WTC11 (cell line): ENCODE results near the gene GALNT13. TPM values are rescaled to one million over a fixed set of nuclear protein-coding genes. Genes with fewer than 3 reads are reported as not detected.

ENCODE experiments used
- ATAC-seq: fragments of 200-7000 bp; cut with Tn5 transposase; 2 replicates; pipeline ENCODE4 v1.10.0; 2021; ENCODE audit warnings: mild to moderate bottlenecking, moderate library complexity
- CTCF ChIA-PET: fragments of 300-600 bp; sonication (Branson Sonifier 250); formaldehyde crosslinking; loops from one replicate; lab custom pipeline; 2021; ENCODE audit warnings: antibody characterized with exemption; lab: Charles Lee
- POLR2A ChIA-PET: fragments of 350-600 bp; sonication (Branson Sonifier 250); formaldehyde crosslinking; loops from one replicate; lab custom pipeline; 2021; ENCODE audit warnings: antibody characterized with exemption; lab: Charles Lee
- DNase-seq: peaks from one replicate; pipeline ENCODE4 v3.0.0; 2021; ENCODE audit warnings: low spot score
- H3K27ac Mint-ChIP-seq: 2 replicates; pipeline ENCODE4 v1.8.0; 2021; ENCODE audit warnings: mixed read lengths
- H3K27me3 Mint-ChIP-seq: 2 replicates; pipeline ENCODE4 v1.8.0; 2021; ENCODE audit warnings: low read depth, mild to moderate bottlenecking, moderate library complexity, mixed read lengths
- H3K36me3 Mint-ChIP-seq: 2 replicates; pipeline ENCODE4 v1.8.0; 2021; ENCODE audit warnings: mixed read lengths
- H3K4me1 Mint-ChIP-seq: 2 replicates; pipeline ENCODE4 v1.8.0; 2022; ENCODE audit warnings: mixed read lengths
- H3K4me3 Mint-ChIP-seq: 2 replicates; pipeline ENCODE4 v1.8.0; 2021; ENCODE audit warnings: mild to moderate bottlenecking, moderate library complexity, mixed read lengths
- H3K9me3 Mint-ChIP-seq: 2 replicates; pipeline ENCODE4 v1.8.0; 2021; ENCODE audit warnings: mixed read lengths
- CREB1 ChIP-seq: sonication (generic); formaldehyde crosslinking; IDR thresholded peaks from 2 replicates; pipeline ENCODE4 v1.8.0; 2023; ENCODE audit warnings: mild to moderate bottlenecking, missing genetic modification reagents
- E2F1 ChIP-seq: sonication (generic); formaldehyde crosslinking; IDR thresholded peaks from 2 replicates; pipeline ENCODE4 v1.8.0; 2022; ENCODE audit warnings: mild to moderate bottlenecking, missing genetic modification reagents
- FOXK1 ChIP-seq: sonication (generic); formaldehyde crosslinking; IDR thresholded peaks from 2 replicates; pipeline ENCODE4 v1.8.0; 2022; ENCODE audit warnings: mild to moderate bottlenecking, moderate library complexity, missing genetic modification reagents
- KAT7 ChIP-seq: sonication (generic); formaldehyde crosslinking; IDR thresholded peaks from 2 replicates; pipeline ENCODE4 v1.8.1; 2023; ENCODE audit warnings: missing genetic modification reagents, mild to moderate bottlenecking, borderline replicate concordance
- NFYB ChIP-seq: sonication (generic); formaldehyde crosslinking; conservative IDR thresholded peaks from 2 replicates; pipeline ENCODE4 v1.8.0; 2022; ENCODE audit warnings: low read depth, missing genetic modification reagents
- RELA ChIP-seq: sonication (generic); formaldehyde crosslinking; IDR thresholded peaks from 2 replicates; pipeline ENCODE4 v1.8.1; 2022; ENCODE audit warnings: missing genetic modification reagents, mild to moderate bottlenecking, borderline replicate concordance
- RORB ChIP-seq: fragments of 250-450 bp; sonication (Bioruptor Pico); IDR thresholded peaks from 2 replicates; pipeline ENCODE4 v1.9.0; 2021; ENCODE audit warnings: mild to moderate bottlenecking
- SOX15 ChIP-seq: fragments of 250-450 bp; sonication (Bioruptor Pico); IDR thresholded peaks from 2 replicates; pipeline ENCODE4 v1.9.0; 2021; ENCODE audit warnings: mild to moderate bottlenecking
- TEAD1 ChIP-seq: sonication (generic); formaldehyde crosslinking; IDR thresholded peaks from 2 replicates; pipeline ENCODE4 v1.8.0; 2022; ENCODE audit warnings: mild to moderate bottlenecking, missing genetic modification reagents
- total RNA-seq: library from RNA; stranded (reverse); gene quantifications from 3 replicates; pipeline ENCODE4 v1.2.3, GENCODE V29; 2021
- TF ChIP-seq, protein P1 (sequence below): fragments of 250-450 bp; sonication (Bioruptor Pico); conservative IDR thresholded peaks from 2 replicates; pipeline ENCODE4 v1.9.0; 2021; ENCODE audit warnings: mild to moderate bottlenecking
- TF ChIP-seq, protein P2 (sequence below): sonication (generic); formaldehyde crosslinking; IDR thresholded peaks from 2 replicates; pipeline ENCODE4 v1.8.0; 2023; ENCODE audit warnings: mild to moderate bottlenecking, missing genetic modification reagents
- TF ChIP-seq, protein P3 (sequence below): sonication (generic); formaldehyde crosslinking; IDR thresholded peaks from 2 replicates; pipeline ENCODE4 v1.8.1; 2022; ENCODE audit warnings: missing genetic modification reagents, borderline replicate concordance

GALNT13 gene
- total RNA-seq, 1 experiment from 2014 or later, result 9.9 TPM

DNA sequence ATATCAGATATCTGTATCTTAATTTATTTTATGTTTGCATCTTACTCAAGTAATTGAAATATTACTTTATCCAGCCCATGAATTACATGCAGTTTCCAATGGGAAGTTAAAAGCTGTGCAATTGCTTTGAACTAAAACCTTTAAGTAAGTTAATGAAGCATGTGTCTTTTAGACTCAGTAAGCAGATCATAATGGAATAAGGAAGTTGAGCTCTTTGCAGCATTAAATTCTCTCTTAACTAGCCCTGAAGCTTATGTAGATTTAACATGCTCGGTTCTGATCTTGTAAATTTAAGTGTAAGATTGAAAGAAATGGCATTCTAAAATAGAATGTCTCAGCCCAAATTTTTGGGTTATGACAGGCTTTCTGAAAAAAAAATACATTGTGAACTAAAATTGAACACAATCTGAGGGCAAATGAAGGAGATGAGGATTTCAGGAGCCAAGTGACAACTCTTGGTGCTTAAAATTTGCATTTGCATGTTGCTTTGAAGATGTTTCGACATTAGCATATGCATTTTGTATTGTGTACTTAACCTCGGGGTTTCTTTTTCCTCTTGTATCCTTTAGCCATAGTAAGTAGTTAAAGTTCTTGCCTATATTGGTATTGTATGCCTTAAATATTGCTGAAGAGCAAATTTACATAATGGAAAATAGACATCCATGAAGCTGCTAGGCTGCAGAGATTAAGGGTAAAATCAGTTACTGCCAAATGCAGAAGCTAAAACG, 529.0 kb downstream of the GALNT13 start (continued):
- TF ChIP-seq, protein P1, sequence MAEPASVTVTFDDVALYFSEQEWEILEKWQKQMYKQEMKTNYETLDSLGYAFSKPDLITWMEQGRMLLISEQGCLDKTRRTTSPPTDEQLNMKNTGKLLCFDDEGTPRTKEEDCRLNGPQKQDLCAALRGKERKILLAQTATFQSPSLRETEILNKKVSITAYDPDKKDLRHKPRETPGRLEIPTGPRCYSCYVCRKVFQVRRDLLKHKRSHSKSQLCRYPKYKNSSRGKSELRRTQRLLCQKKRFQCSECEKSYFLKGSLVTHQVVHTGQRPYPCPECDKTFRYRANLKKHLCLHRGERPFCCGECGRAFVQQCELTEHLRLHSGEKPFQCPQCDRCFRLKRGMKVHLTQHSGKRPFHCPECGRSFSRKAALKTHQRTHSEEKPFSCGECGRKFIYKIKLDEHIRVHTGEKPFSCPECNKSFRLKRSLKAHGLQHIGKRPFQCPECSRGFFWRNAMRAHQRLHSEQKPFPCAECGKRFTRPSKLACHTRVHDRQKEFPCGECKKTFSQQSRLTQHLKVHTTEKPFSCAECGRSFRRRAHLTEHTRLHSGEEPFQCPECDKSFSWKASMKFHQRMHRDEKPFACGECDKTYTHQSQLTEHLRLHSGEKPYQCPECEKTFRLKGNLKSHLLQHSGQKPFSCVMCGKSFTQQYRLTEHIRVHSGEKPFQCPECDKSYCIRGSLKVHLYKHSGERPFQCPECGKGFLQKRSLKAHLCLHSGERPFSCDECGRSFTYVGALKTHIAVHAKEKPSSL (CRISPR knock-in tag), result no peak
- TF ChIP-seq RORB (CRISPR knock-in tag), result no peak

- H3K4me1 Mint-ChIP-seq, result peaks cover 22% of the 10 kb centered on the region
- no peaks in the 10 kb centered on the region for H3K27me3 Mint-ChIP-seq
- ATAC-seq (peak; percentile 65), DNase-seq (no peak)
- no peak overlapping the region for H3K4me3 Mint-ChIP-seq
- H3K9me3 Mint-ChIP-seq, result no peaks in the 10 kb centered on the region
- CTCF ChIA-PET, result interaction anchor here (0.6 to 1.0 kb wide), 2 partner anchors 198 to 311 kb away, joined by 3 read pairs; no protein-coding TSS in a partner anchor
- no peak overlapping the region for H3K27ac Mint-ChIP-seq
- POLR2A ChIA-PET, result no interaction called here
- TF ChIP-seq SOX15 (no peak), NFYB (CRISPR knock-in tag) (no peak), TEAD1 (no peak), FOXK1 (CRISPR knock-in tag) (no peak), RELA (no peak), CREB1 (CRISPR knock-in tag) (no peak), KAT7 (no peak)
- TF ChIP-seq, protein P2, sequence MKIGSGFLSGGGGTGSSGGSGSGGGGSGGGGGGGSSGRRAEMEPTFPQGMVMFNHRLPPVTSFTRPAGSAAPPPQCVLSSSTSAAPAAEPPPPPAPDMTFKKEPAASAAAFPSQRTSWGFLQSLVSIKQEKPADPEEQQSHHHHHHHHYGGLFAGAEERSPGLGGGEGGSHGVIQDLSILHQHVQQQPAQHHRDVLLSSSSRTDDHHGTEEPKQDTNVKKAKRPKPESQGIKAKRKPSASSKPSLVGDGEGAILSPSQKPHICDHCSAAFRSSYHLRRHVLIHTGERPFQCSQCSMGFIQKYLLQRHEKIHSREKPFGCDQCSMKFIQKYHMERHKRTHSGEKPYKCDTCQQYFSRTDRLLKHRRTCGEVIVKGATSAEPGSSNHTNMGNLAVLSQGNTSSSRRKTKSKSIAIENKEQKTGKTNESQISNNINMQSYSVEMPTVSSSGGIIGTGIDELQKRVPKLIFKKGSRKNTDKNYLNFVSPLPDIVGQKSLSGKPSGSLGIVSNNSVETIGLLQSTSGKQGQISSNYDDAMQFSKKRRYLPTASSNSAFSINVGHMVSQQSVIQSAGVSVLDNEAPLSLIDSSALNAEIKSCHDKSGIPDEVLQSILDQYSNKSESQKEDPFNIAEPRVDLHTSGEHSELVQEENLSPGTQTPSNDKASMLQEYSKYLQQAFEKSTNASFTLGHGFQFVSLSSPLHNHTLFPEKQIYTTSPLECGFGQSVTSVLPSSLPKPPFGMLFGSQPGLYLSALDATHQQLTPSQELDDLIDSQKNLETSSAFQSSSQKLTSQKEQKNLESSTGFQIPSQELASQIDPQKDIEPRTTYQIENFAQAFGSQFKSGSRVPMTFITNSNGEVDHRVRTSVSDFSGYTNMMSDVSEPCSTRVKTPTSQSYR (CRISPR knock-in tag), result no peak
- TF ChIP-seq, protein P3, sequence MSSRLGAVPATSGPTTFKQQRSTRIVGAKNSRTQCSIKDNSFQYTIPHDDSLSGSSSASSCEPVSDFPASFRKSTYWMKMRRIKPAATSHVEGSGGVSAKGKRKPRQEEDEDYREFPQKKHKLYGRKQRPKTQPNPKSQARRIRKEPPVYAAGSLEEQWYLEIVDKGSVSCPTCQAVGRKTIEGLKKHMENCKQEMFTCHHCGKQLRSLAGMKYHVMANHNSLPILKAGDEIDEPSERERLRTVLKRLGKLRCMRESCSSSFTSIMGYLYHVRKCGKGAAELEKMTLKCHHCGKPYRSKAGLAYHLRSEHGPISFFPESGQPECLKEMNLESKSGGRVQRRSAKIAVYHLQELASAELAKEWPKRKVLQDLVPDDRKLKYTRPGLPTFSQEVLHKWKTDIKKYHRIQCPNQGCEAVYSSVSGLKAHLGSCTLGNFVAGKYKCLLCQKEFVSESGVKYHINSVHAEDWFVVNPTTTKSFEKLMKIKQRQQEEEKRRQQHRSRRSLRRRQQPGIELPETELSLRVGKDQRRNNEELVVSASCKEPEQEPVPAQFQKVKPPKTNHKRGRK (CRISPR knock-in tag), result no peak
- H3K36me3 Mint-ChIP-seq, result no peaks in the 10 kb centered on the region
Observed at GRCh38 chr2:154402213-154402612, 530.5 kb downstream of the GALNT13 start.

- ChIA-PET CTCF (interaction anchor here (0.6 kb wide), 1 partner anchor 663 kb away, joined by 3 read pairs; no protein-coding TSS in a partner anchor), POLR2A (no interaction called here)
- Mint-ChIP-seq H3K27me3 (no peaks in the 10 kb centered on the region), H3K27ac (peak overlapping the region; percentile 33; the same call in 1 of the 2 replicates), H3K4me1 (peaks cover 22% of the 10 kb centered on the region), H3K36me3 (no peaks in the 10 kb centered on the region), H3K9me3 (no peaks in the 10 kb centered on the region), H3K4me3 (no peak overlapping the region)
- DNase-seq, result no peak
- TF ChIP-seq E2F1 (CRISPR knock-in tag), result no peak
- no peak for ATAC-seq
Observed at GRCh38 chr2:154403242-154403790, 531.6 kb downstream of the GALNT13 start.
